ENCODE results near the gene IDI1. TPM values are rescaled to one million over a fixed set of nuclear protein-coding genes. Genes with fewer than 3 reads are reported as not detected.

IDI1 gene
- total RNA-seq, 1 donor from 2014 or later = 67.7 TPM

GRCh38 chr10:994836-995558 lies 53.9 kb downstream of the IDI1 start:
- DNase-seq (ENCODE audit: low read depth in 2 of 2) = no peak

- no peak for DNase-seq (ENCODE audit: low read depth in 2 of 2)
Measured at GRCh38 chr10:992871-993270, 56.0 kb downstream of the IDI1 start.

- no peak for DNase-seq (ENCODE audit: low read depth in 2 of 2)
Measured at GRCh38 chr10:992467-992866, 56.5 kb downstream of the IDI1 start.

GRCh38 chr10:990808-991207 lies 58.1 kb downstream of the IDI1 start:
- no peak for DNase-seq (ENCODE audit: low read depth in 2 of 2)

Other genes with a start within 250 kb of the IDI1 start
- 23.5 and 24.8 TPM in 2 replicates for gene LARP4B, start 117.4 kb downstream of the IDI1 start, total RNA-seq
- 19.0 and 20.2 TPM in 2 replicates for gene GTPBP4, start 60.7 kb downstream of the IDI1 start, total RNA-seq
- gene IDI2, start 23.3 kb downstream of the IDI1 start, total RNA-seq = not detected in 2 replicates
- 13.0 and 19.7 TPM in 2 replicates for gene WDR37, start 7.3 kb upstream of the IDI1 start, total RNA-seq

All from dermis microvascular lymphatic vessel endothelial cell (primary cell).